A204.1 (cell line): ENCODE results near the gene TNXB.
"Not testable (repeated sequence)": the region's sequence is repeated elsewhere in the genome, so short reads cannot be mapped to it uniquely, and the experiment has no call there.

Experiments used
- FAIRE-seq: peaks from 2 replicates; lab custom pipeline; 2012; peaks lifted over from hg19 to GRCh38; lab: Jason Lieb, UNC

TNXB gene

DNA sequence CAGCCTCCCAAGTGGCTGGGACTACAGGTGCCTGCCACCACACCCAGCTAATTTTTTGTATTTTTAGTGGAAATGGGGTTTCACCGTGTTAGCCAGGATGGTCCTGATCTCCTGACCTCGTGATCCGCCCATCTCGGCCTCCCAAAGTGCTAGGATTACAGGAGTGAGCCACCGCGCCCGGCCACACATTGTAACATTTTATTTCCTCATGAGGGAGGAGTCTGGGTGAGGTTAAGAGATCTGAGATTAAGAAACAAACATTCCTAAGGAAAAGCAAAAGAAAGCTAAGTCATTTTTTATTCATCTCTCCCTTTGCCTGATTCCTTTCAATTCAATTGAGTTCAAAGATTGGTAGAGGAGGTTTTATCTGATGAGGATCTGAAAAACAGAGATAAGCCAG is 35.1 kb upstream of the TNXB start:
- FAIRE-seq = not testable (repeated sequence)

DNA sequence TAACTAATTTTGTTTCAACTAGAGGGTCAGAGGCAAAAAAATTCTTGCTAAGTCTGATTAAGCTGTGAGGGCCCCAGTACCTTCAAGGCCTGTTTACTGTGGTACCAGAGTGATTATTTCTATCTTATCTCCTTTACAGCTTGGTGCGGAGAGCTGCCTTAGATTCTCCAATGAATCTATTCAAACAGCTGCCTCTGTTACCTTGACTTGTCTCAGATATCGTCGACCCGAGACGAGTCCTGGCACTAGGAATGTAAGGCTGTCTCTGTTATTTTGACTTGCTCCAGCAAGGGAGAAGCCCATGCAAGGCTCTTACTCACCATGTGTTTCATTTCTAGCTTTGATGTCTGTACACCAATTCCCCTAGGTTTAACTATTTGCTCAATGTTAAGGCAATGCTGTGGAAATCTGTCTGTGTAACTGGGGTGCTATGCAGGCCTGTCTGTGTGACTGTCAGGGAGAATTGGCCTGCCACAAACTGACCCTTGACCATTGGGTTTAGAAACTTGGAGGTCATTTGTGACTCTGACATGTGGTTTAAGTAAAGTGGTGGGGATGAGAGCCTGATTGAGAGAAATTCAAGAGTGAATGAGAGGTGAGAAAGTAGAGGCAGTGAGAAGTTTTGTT is 31.4 kb upstream of the TNXB start:
- FAIRE-seq = no peak

DNA sequence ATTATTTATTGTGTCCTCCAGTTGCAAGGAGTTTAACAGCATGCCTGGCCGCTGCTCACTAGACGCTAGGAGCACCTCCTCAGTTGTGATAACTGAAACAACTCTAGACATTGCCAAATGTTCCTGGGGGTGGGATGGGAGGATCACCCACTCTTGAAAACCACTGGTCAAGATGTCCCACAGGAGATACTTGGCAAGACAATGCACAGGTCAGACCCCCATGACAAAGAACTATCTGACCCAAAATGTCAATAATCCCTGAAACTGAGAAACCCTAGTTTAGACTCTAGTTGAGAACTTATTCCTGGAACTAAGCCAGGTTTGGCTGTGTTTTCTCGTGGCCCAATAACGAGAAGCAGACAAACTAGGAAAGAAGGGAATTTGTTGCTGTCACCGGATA is 30.5 kb upstream of the TNXB start:
- no peak for FAIRE-seq

GRCh38 chr6:32137454-32137853 is 28.3 kb upstream of the TNXB start:
- FAIRE-seq = no peak

GRCh38 chr6:32133786-32134185 is 24.6 kb upstream of the TNXB start:
- FAIRE-seq = no peak

DNA sequence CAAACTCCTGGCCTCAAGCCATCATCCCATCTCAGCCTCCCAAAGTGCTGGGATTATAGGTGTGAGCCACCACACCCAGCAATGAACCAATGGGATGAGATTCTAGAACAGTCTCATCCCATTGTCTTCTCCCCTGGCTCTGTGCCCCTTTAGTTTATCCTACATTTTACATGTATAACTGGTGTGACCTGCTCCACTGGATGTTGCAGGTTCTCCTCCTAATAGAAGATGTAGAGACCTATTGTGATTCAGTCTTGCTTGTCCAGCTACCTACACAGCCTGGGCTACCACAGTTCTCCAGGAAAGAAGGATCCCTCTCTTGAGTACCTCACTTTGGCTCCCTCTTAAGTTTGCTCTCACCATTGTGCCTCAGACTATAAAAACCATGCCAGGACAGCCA is 23.0 kb upstream of the TNXB start:
- FAIRE-seq = no peak

- FAIRE-seq = no peak
These were observed 22.4 kb upstream of the TNXB start for GRCh38 chr6:32131439-32131948.

DNA sequence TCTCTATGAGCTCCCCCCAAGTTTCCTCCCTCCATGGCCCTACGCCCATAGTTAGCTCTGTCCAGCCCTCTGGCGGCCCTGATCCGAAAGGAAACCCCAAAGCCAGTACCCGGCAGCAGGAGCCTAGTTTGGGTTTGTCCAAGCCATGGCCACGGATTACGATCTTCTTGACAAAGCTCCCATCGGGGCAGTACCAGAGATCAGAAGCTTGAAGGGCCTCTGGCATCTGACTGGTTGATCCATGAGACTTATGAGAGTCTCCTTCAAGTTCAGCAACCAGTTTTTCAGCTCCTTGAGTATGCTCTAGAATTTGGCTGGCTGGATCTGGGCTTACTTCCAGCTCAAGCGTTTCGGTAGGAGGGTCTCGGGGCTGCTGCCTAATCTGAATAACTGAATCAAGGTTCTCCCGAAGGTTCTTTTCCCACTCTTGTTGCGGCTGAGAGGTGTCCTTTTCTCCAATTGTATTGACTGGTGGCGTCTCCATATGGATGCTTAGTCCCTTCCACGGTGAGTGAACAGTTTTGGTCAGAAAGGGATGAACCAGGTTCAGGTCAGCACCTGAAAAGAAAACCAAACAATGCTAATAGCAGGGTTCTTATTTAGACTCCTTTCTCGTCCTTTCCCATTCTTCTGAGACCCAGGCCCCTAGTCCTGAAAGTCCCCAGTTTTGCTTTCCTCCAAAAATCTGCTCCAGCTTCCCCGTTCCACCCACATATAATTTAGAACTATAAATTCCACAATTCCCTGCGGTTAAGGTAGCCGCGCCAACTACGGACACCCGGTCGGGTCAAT is 20.4 kb upstream of the TNXB start:
- FAIRE-seq = no peak

DNA sequence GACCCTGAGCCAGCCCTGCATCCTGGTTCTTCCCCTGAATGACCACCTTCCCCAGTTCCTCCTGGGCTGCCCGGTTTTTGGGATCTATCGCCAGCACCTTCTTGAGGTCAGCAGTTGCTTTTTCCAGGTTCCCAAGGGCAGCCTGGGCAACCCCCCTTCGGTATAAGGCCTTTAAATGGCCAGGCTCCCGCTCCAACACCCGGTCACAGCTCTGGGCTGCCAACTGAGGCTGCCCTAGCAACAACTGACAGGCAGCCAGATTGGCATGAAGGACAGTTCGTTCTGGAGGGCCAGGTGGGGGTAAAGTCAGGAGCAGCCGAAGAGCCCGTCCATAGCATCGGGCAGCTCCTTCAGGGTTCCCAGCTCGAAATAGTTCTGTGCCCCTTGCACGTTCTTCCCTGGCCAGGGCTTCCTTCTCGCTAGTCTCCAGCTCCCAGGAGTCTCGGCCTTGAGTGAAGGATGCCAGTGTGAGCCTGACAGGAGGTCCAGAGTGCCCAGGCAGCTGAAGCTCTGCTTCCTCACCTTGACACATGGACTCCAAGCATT is 19.7 kb upstream of the TNXB start:
- FAIRE-seq = no peak

DNA sequence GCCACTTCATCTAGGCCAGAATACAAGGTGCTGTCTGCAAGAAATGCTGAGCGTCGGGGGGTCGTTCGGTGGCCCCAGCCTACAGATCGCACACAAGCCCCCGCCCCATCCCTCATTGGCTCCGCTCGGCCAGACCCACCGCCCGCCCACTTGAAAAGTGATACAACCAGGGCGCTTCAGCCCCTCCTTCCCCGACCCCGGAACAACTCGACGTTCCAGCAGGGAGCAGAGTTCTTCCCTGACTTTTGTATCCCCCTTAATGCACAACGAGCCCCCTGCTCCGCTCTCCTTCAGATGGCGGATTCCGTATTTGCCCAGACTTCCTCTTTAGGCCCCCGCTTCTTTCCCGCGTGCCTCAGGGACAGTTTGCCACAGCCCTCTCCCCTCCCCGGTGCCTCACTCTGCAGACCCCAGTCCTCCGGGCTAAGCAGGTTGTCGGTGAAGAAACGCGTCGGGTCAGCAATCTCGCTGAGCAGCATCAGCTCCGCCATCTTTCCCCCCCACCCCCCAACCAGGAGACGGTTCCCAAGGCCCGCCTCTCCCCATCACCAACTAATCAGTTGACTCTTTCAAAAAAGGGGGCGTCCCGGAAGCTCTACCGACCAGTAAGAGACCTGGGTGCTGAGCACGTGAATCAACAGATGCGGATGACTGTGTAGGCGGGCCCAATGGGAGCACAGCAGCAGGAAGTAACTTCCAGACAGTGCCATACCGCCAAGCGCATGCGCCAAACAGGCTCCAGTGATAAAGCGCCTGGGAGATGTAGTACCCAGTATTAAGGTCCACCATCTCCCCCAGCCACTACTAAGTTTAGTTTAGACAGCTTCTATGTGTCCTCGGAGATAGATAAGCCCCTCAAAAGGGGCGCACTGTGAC is 18.8 kb upstream of the TNXB start, which contains the start of gene ATF6B:
Gene ATF6B (minus strand): TSS at position 530 of the 876 bp plus-strand sequence. CDS start 39 bp downstream, at position 491.
- peak; percentile 98 for FAIRE-seq

- FAIRE-seq = no peak
These were observed 18.2 kb upstream of the TNXB start for GRCh38 chr6:32127409-32127716.

- no peak for FAIRE-seq
These were observed 17.7 kb upstream of the TNXB start for GRCh38 chr6:32126880-32127279.

DNA sequence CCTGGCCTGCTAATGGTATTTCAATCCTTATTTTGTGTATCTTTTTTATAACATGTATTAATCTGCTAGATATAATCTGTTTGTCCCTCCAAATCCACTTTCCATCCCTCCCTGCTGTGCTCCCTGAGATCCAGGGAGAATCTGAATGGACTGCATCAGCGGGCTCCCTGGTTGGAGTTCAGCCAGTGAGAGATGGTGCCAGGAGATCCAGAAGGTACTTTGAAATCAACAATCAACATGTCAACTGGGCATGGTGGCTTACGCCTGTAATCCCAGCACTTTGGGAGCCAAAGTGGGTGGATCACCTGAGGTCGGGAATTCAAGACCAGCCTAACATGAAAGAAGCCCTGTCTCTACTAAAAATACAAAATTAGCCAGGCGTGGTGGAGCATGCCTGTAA is 14.5 kb upstream of the TNXB start:
- FAIRE-seq = no peak

DNA sequence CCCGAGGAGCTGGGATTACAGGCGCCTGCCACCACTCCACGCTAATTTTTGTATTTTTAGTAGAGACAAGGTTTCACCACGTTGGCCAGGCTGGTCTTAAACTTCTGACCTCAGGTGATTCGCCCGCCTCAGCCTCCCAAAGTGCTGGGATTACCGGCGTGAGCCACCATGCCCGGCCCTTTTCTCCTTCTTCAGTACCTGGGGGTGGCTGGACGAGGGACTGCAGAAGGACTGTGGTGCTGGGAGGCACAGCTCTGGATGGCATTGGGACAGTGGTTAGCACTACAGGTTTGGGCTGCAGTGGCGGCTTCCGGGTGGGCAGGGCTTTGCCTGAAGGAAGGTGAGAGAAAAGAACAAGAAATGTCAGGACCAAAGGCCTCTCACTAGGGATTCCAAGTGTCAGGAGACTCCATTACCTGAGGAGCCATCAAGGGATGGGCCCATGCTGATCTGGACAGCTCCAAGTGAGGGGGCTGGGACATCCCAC is 11.5 kb upstream of the TNXB start:
- no peak for FAIRE-seq

- FAIRE-seq = peak; percentile 48
These were observed 9.9 kb upstream of the TNXB start for GRCh38 chr6:32118782-32119628.

GRCh38 chr6:32117461-32117860 is 8.3 kb upstream of the TNXB start:
- no peak for FAIRE-seq

DNA sequence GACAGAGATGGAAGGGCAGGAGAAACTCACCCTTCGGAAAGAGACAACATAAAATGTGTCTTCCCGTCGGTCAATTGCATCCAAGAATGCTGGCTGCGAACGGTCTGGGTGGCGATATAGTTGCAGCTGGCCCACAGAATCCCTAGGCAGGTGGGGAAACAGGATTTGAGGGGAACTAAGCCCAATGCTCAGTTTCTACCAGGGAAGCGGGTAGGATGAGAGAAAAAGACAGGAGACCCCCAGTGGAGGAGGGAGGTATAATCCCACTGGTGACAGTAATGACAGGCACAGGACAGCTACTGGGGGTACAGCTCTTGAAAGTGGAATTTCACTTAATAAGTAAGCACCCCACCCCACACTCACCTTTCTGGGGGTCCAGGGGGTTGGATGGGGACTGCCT is 7.5 kb upstream of the TNXB start:
- no peak for FAIRE-seq

GRCh38 chr6:32115623-32116022 is 6.5 kb upstream of the TNXB start:
- no peak for FAIRE-seq

GRCh38 chr6:32114796-32115195 is 5.7 kb upstream of the TNXB start:
- no peak for FAIRE-seq

DNA sequence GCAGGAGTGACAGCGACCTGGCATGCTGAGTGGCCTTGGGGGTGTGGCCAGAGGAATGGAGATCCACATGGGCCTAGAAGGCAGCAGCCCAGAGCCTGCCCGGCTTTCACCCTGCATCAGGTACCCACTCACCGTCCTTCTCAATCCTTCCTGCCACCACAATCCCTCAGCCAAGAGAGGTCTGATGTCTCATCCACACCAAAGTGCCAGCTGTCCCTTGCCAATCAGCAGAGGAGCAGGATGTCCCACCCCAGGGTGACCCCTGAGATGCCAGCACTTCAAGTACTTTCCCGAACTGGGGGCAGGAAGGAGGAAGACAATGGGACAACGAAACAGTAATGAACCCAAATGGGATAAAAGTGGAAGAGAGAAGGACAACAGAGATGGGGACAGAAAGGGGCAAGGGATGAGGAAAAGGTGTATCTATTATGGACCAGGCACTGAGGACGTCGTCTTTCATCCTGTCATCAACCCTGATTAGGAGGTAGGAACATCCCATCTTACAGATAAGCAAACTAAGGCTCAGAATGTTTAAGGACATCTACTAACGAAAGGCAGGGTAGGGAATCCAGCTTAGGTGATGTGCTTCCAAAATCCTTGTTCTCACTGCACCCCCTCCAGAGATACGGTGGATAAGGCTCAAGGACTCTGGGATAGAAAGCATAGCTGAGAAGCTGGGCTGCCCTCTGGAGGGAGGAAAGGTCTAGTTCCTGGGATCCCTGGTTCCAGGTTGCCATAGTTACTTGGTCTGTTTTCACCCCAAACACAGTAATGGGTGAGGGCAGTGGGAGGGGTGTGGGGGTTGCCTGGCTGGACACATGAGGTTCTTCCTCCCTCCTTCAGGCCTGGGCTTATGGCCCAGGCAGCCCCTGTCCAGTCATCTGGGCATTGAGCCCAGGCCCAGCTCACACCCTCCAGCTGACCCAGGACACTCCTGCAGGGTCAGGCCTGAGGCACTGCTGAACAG is 4.5 kb upstream of the TNXB start:
- FAIRE-seq = no peak
